ENCODE data around the gene AOC2. TPM values are rescaled to one million over a fixed set of nuclear protein-coding genes. Genes with fewer than 3 reads are reported as not detected.

The AOC2 gene
- total and polyA plus RNA-seq, 2 donors (not counting 1 experiment from before 2014, with no cell fraction given), result 0.12 to 0.33 TPM

- peaks cover 5% of the 10 kb centered on the region for H3K79me2 ChIP-seq (ENCODE audit: control insufficient read depth, insufficient read depth, low read length)
- peak within 1 kb of the TSS; percentile 94 for H3K4me2 ChIP-seq (ENCODE audit: extremely low read depth, insufficient read depth, low read length)
- peaks cover 3% of the 10 kb centered on the region for H3K36me3 ChIP-seq (ENCODE audit: control insufficient read depth, insufficient read depth, low read length)
- no peaks in the 10 kb centered on the region for H3K9me3 ChIP-seq (ENCODE audit: control insufficient read depth, insufficient read depth, low read depth, low read length)
- no peaks in the 10 kb centered on the region for H3K4me1 ChIP-seq (ENCODE audit: control insufficient read depth, extremely low read depth, insufficient read depth, low read length)
- TF ChIP-seq, protein P1, sequence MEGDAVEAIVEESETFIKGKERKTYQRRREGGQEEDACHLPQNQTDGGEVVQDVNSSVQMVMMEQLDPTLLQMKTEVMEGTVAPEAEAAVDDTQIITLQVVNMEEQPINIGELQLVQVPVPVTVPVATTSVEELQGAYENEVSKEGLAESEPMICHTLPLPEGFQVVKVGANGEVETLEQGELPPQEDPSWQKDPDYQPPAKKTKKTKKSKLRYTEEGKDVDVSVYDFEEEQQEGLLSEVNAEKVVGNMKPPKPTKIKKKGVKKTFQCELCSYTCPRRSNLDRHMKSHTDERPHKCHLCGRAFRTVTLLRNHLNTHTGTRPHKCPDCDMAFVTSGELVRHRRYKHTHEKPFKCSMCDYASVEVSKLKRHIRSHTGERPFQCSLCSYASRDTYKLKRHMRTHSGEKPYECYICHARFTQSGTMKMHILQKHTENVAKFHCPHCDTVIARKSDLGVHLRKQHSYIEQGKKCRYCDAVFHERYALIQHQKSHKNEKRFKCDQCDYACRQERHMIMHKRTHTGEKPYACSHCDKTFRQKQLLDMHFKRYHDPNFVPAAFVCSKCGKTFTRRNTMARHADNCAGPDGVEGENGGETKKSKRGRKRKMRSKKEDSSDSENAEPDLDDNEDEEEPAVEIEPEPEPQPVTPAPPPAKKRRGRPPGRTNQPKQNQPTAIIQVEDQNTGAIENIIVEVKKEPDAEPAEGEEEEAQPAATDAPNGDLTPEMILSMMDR (conservative IDR thresholded peaks at IDR 0.05 in 1 of 2, IDR thresholded peaks at IDR 0.05 in 1 of 2; ENCODE audit: low read depth in 1 of 2, low read length in 2 of 2), result peak in 1 of 2 donors; percentile 2
- no peak for TF ChIP-seq EZH2 (IDR thresholded peaks at IDR 0.05; ENCODE audit: low read length, missing control alignments)
- peak; percentile 82 to 84 for DNase-seq (ENCODE audit: low read depth in 2 of 2)
- peak within 1 kb of the TSS; percentile 94 for H2AFZ ChIP-seq (ENCODE audit: low read length)
- H3K9ac ChIP-seq (ENCODE audit: insufficient read depth, low read length), result peak within 1 kb of the TSS; percentile 75
- H3K4me3 ChIP-seq (replicated peaks in 1 of 4; ENCODE audit: control extremely low read depth in 1 of 4, insufficient read depth in 1 of 4, low read depth in 3 of 4, low read length in 4 of 4), result peak within 1 kb of the TSS; percentile 59 to 96 (median 88)
- H3K27ac ChIP-seq (ENCODE audit: insufficient read depth, low read length), result peak within 1 kb of the TSS; percentile 49
- no peaks in the 10 kb centered on the region for H3K27me3 ChIP-seq (ENCODE audit: control insufficient read depth, insufficient read depth, low read length)
- H4K20me1 ChIP-seq (ENCODE audit: control insufficient read depth, extremely low read depth, insufficient read depth, low read length), result no peaks in the 10 kb centered on the region
Measured at GRCh38 chr17:42798383-42799380, 45.7 kb upstream of the AOC2 start, which contains the start of the genes CNTD1 and COA3. CNTD1 (plus strand) TSS chr17:42798861; CDS start chr17:42799068, 207 bp downstream. COA3 (minus strand) TSS chr17:42798704; CDS start chr17:42798681, 23 bp downstream.

DNA sequence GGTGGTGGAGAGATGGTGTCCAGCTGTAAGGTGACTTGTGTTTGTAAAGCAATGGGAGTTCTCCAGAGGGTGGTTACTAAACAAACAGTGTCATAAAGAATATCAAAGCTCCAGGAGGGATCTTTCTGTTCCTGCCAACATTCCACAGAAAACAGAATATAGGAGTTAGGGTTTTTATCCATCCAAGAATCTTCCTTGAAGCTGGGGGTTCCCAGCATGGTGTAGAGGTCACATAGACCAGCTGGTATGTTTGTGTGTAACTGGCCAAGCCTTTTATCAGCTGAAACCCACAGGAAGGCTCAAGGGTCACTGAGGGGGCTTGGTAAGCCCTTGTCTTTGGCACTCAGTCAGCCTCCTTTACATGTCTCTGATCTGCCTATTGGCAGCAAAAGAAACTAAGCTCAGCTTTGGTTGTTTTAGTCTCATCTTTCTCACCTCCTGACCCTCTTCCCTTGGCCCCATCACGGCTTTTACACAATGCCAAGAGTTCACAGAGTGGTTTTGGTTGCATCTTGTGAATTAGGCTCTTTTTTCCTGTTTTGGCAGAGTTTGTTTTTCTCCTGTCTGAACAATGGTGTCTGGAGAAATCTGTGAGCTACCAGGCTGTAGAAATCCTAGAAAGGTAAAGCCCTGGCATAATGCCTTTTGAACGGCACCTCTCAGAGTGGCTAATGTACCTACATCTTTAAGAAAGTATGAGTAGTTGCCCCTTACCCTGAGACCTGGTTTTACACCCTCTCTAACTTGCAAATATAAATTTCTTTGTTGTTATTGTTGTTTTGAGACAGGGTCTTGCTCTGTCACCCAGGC lies 41.1 kb upstream of the AOC2 start:
- H3K36me3 ChIP-seq (ENCODE audit: control insufficient read depth, insufficient read depth, low read length), result no peaks in the 10 kb centered on the region
- no peak overlapping the region for H3K4me2 ChIP-seq (ENCODE audit: extremely low read depth, insufficient read depth, low read length)
- H2AFZ ChIP-seq (ENCODE audit: low read length), result no peak overlapping the region
- H3K27me3 ChIP-seq (ENCODE audit: control insufficient read depth, insufficient read depth, low read length), result no peaks in the 10 kb centered on the region
- H3K9ac ChIP-seq (ENCODE audit: insufficient read depth, low read length), result no peak overlapping the region
- peak; percentile 19 to 36 for DNase-seq (ENCODE audit: low read depth in 2 of 2)
- H3K4me1 ChIP-seq (ENCODE audit: control insufficient read depth, extremely low read depth, insufficient read depth, low read length), result no peaks in the 10 kb centered on the region
- H3K9me3 ChIP-seq (ENCODE audit: control insufficient read depth, insufficient read depth, low read depth, low read length), result no peaks in the 10 kb centered on the region
- H4K20me1 ChIP-seq (ENCODE audit: control insufficient read depth, extremely low read depth, insufficient read depth, low read length), result no peaks in the 10 kb centered on the region
- TF ChIP-seq, protein P1 (conservative IDR thresholded peaks at IDR 0.05 in 1 of 2, IDR thresholded peaks at IDR 0.05 in 1 of 2; ENCODE audit: low read depth in 1 of 2, low read length in 2 of 2), result no peak
- no peak for TF ChIP-seq EZH2 (IDR thresholded peaks at IDR 0.05; ENCODE audit: low read length, missing control alignments)
- no peak overlapping the region for H3K4me3 ChIP-seq (replicated peaks in 1 of 4; ENCODE audit: control extremely low read depth in 1 of 4, insufficient read depth in 1 of 4, low read depth in 3 of 4, low read length in 4 of 4)
- no peak overlapping the region for H3K27ac ChIP-seq (ENCODE audit: insufficient read depth, low read length)
- no peaks in the 10 kb centered on the region for H3K79me2 ChIP-seq (ENCODE audit: control insufficient read depth, insufficient read depth, low read length)

Data from fibroblast of lung (primary cell).